Measurements from ENCODE around the gene VOPP1.

DNA sequence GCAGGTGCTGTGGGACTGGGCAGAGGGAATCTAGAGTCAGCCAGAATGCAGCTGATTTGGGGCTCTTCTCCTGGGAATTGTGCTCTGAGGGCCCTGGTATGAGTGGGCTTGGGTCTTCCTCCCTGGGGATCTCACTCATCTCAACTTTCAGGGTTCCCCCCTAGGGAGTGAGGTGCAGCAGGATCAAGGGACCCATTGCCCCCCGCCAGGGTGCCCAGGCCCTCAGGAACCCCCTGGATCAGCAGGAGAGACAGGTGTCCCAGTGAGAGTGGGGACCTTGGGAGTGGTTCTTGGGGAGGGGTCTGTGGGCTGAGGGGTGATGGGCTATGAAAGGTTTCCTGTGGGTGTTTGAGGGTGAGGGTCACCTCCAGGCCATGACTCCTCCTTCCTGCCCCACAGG lies 17.6 kb upstream of the VOPP1 start:
- TF ChIP-seq, protein P1, sequence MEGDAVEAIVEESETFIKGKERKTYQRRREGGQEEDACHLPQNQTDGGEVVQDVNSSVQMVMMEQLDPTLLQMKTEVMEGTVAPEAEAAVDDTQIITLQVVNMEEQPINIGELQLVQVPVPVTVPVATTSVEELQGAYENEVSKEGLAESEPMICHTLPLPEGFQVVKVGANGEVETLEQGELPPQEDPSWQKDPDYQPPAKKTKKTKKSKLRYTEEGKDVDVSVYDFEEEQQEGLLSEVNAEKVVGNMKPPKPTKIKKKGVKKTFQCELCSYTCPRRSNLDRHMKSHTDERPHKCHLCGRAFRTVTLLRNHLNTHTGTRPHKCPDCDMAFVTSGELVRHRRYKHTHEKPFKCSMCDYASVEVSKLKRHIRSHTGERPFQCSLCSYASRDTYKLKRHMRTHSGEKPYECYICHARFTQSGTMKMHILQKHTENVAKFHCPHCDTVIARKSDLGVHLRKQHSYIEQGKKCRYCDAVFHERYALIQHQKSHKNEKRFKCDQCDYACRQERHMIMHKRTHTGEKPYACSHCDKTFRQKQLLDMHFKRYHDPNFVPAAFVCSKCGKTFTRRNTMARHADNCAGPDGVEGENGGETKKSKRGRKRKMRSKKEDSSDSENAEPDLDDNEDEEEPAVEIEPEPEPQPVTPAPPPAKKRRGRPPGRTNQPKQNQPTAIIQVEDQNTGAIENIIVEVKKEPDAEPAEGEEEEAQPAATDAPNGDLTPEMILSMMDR (conservative IDR thresholded peaks at IDR 0.05; ENCODE audit: low read length), result no peak
- no peak for TF ChIP-seq EZH2phosphoT487 (IDR thresholded peaks at IDR 0.05; ENCODE audit: borderline replicate concordance)
